HepG2 (cell line): ENCODE results near the gene DHX16. TPM values are rescaled to one million over a fixed set of nuclear protein-coding genes. Genes with fewer than 3 reads are reported as not detected.

Experiments used
- HNRNPH1 ChIP-seq: fragments of 200-400 bp; formaldehyde crosslinking; optimal IDR thresholded peaks from 2 replicates; pipeline ENCODE3; 2017; ENCODE audit warnings: mild to moderate bottlenecking, low read depth, low read length
- MED8 ChIP-seq: sonication (generic); formaldehyde crosslinking; IDR thresholded peaks from 2 replicates; pipeline ENCODE4 v1.8.1; 2023; ENCODE audit warnings: mild to moderate bottlenecking, missing genetic modification reagents; ENCODE audit not compliant: insufficient replicate concordance
- REST ChIP-seq, 2 experiments: IDR thresholded peaks; 2 replicates each; pipeline ENCODE4 v1.6.1; 2011 to 2012; ENCODE audit warnings: low read length in 2 of 2, borderline replicate concordance in 1 of 2, low read depth in 1 of 2, mild to moderate bottlenecking in 1 of 2, moderate library complexity in 1 of 2
- SMAD3 ChIP-seq: sonication (generic); formaldehyde crosslinking; IDR thresholded peaks from 2 replicates; pipeline ENCODE4 v1.4.0; 2020; ENCODE audit warnings: missing genetic modification reagents
- ZBTB40 ChIP-seq, 2 experiments: fragments of 450-650 bp in 1 of 2; sonication (generic) in 1 of 2; formaldehyde crosslinking in 1 of 2; IDR thresholded peaks; 2 replicates each; pipeline versions ENCODE4 v1.6.1 to v1.8.0; 2016 to 2022; ENCODE audit warnings: antibody characterized with exemption in 1 of 2, mild to moderate bottlenecking in 1 of 2, missing genetic modification reagents in 1 of 2
- ZFP37 ChIP-seq: sonication (generic); formaldehyde crosslinking; IDR thresholded peaks from 2 replicates; pipeline ENCODE4 v1.4.0; 2020; ENCODE audit warnings: missing genetic modification reagents, borderline replicate concordance
- ZNF275 ChIP-seq: sonication (generic); formaldehyde crosslinking; IDR thresholded peaks from 2 replicates; pipeline ENCODE4 v1.8.0; 2022; ENCODE audit warnings: missing genetic modification reagents, mild to moderate bottlenecking, inconsistent platforms, borderline replicate concordance
- ZNF367 ChIP-seq: sonication (generic); formaldehyde crosslinking; IDR thresholded peaks from 2 replicates; pipeline ENCODE4 v1.4.0; 2020; ENCODE audit warnings: missing genetic modification reagents, borderline replicate concordance
- polyA plus RNA-seq, 8 experiments: library from polyadenylated mRNA; depleted of rRNA in 3 of 8; stranded (reverse) in 7 of 8; unstranded in 1 of 8; fragments of >200 nt; fragmentation: Illumina TruSeq in 4 of 8; extraction: Trizol in 4 of 8; gene quantifications; 2 replicates each; pipeline versions ENCODE4 v1.2.1 to v1.2.3, GENCODE V29; 2011 to 2016; ENCODE audit warnings: low read depth in 4 of 8, missing spikeins in 1 of 8, mixed read lengths in 1 of 8; ENCODE audit not compliant: insufficient read depth in 1 of 8
- total RNA-seq, 5 experiments: library from RNA; depleted of rRNA; stranded (reverse); fragments of >200 nt; fragmentation: Illumina TruSeq; extraction: Trizol; gene quantifications; 2 replicates each; pipeline ENCODE4 v1.2.3, GENCODE V29; 2016; ENCODE audit warnings: low read depth in 1 of 5
- TF ChIP-seq, protein P1 (sequence below): sonication (generic); formaldehyde crosslinking; IDR thresholded peaks from 2 replicates; pipeline ENCODE4 v1.4.0; 2020; ENCODE audit warnings: missing genetic modification reagents
- TF ChIP-seq, protein P2 (sequence below): IDR thresholded peaks from 2 replicates; pipeline ENCODE4 v1.6.1; 2018; ENCODE audit warnings: missing genetic modification reagents, mild to moderate bottlenecking, missing compliant biosample characterization

The DHX16 gene
- total and polyA plus RNA-seq, 2 of the 13 experiments (the other 11 are each of a cell fraction or from before 2014, with no cell fraction given) = 57.0 to 58.5 TPM

GRCh38 chr6:30616811-30617564, 55.8 kb downstream of the DHX16 start, which contains the start of gene PPP1R10 (continued):
- TF ChIP-seq ZBTB40 (IDR thresholded peaks at IDR 0.05) (peak; percentile 62), ZBTB40 (CRISPR knock-in tag; IDR thresholded peaks at IDR 0.05) (peak; percentile 51; the same call in 1 of the 2 replicates), SMAD3 (CRISPR knock-in tag) (no peak), ZNF275 (CRISPR knock-in tag) (peak; percentile 81; the same call in 1 of the 2 replicates), REST (IDR thresholded peaks at IDR 0.05; ENCODE audit: borderline replicate concordance in 1 of 2, low read depth in 1 of 2, low read length in 2 of 2) (peak in 1 of 2 experiments; percentile 85; a peak in 1 of 4 replicates), HNRNPH1 (peak; percentile 97), ZNF367 (CRISPR knock-in tag) (no peak), MED8 (CRISPR knock-in tag) (peak; percentile 56), ZFP37 (CRISPR knock-in tag) (no peak)
- TF ChIP-seq, protein P1, sequence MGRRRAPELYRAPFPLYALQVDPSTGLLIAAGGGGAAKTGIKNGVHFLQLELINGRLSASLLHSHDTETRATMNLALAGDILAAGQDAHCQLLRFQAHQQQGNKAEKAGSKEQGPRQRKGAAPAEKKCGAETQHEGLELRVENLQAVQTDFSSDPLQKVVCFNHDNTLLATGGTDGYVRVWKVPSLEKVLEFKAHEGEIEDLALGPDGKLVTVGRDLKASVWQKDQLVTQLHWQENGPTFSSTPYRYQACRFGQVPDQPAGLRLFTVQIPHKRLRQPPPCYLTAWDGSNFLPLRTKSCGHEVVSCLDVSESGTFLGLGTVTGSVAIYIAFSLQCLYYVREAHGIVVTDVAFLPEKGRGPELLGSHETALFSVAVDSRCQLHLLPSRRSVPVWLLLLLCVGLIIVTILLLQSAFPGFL (CRISPR knock-in tag) = no peak
- TF ChIP-seq, protein P2, sequence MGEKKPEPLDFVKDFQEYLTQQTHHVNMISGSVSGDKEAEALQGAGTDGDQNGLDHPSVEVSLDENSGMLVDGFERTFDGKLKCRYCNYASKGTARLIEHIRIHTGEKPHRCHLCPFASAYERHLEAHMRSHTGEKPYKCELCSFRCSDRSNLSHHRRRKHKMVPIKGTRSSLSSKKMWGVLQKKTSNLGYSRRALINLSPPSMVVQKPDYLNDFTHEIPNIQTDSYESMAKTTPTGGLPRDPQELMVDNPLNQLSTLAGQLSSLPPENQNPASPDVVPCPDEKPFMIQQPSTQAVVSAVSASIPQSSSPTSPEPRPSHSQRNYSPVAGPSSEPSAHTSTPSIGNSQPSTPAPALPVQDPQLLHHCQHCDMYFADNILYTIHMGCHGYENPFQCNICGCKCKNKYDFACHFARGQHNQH = peak; percentile 84
